Epithelial cell of prostate (primary cell): ENCODE measurements around the gene PIGK.
"Not testable (repeated sequence)": the region's sequence is repeated elsewhere in the genome, so short reads cannot be mapped to it uniquely, and the experiment has no call there.

Experiments
- DNase-seq: peaks from one replicate; pipeline ENCODE4 v3.0.0-alpha.2; 2011; ENCODE audit warnings: low read depth, low spot score
- H3K27ac ChIP-seq: fragments of 450-650 bp; 2 replicates; pipeline ENCODE4 v1.5.1; 2017; ENCODE audit warnings: mild to moderate bottlenecking

The PIGK gene

DNA sequence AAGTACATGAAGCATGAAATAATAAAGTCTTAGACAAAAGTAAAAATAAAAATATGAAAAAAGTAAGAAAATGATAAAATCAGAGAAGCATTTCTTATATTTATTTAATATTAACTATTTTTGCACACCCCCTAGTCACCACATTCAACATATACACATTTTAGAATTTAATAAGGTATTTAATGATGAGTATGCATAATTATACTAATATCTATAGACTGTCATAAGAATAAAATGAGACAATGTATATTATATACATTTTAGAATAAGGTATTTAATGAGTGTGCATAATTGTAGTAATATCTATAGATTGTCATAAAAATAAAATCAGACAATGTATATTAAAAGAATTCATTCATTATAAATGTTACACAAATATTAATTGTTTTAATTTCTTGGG, 18.9 kb downstream of the PIGK start:
- no peak for DNase-seq
- H3K27ac ChIP-seq: no peak overlapping the region

DNA sequence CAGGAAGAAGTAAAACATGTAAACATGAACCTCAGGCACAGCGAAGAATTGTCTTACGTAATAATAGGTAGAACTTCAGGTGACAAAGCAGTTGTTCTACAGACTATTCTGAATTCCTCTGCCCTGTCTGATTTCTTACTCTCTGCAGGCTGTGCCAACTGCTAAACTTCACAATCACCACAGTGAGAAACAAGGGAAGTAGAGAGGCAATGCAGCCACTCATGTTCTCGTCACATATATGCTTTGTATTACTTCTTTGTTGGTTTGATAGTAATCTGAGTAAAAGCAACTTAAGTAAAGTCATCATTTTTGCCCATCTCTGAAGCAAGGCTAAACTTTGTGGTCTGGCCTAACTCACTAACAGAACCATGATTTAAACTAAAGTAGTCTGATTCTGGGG, 21.9 kb downstream of the PIGK start:
- DNase-seq: no peak
- H3K27ac ChIP-seq: no peak overlapping the region

DNA sequence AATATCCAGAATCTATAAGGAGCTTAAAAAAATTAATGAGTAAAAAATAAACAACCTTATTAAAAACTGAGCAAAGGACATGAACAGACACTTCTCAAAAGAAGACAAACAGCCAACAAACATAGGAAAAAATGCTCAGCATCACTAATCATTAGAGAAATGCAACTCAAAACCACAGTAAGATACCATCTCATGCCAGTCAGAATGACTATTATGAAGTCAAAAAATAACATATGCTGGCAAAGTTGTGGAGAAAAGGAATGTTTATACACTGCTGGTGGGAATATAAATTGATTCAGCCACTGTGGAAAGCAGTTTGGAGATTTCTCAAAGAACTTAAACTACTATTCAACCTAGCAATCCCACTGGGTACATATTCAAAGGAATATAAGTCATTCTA, 25.3 kb downstream of the PIGK start:
- H3K27ac ChIP-seq: no peak overlapping the region
- DNase-seq: no peak

DNA sequence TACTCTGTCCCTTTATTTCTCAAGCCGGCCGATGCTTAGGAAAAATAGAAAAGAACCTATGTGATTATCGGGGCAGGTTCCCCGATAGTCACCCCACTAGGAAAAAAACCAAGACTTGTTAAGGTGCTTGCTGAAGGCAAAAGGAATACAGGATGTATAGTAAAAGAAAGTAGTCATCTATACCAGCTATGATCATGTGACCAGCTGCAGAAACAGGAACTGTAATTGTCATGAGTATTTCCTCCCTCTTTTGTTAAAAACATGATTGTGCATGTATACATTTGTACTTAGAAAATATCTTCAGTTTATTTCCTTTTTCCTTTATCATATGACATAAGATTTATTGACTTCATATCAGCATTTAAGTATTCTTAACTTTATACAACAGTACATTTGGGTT, 30.5 kb downstream of the PIGK start:
- no peak overlapping the region for H3K27ac ChIP-seq

DNA sequence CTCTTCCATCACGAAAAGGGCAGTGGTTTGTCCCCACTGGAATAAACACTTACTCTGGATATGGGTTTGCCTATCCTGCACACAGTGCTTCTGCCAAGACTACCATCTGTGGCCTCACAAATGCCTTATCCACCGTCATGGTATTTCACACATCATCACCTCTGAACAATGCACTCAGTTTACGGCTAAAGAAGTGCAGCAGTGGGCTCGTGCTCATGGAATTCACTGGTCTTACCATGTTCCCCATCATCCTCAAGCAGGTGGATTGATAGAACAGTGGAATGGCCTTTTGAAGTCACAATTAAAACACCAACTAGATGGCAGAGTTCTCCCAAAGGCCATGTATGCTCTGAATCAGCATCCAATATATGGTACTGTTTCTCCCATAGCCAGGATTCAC, 32.3 kb downstream of the PIGK start:
- not testable (repeated sequence) for DNase-seq, H3K27ac ChIP-seq

More for the DNA sequence above, 30.5 kb downstream of the PIGK start:
- DNase-seq: no peak

DNA sequence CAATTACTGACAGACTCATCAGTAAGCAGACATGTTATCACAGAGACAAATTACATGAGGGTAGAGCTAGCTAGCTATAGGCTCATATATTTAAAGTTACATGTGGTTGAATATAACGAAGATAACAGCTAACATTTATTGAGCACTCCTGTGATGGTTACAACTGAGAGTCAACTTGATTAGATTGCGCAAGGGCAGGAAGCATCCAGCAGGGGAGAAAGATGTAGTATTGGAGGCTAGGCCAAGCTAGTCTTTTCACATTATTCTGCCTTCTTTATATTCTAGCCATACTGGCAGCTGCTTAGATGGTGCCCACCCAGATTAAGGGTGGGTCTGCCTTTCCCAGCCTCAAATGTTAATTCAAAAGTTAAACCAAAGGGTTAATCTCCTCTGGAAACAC, 37.1 kb downstream of the PIGK start:
- no peak for DNase-seq
- H3K27ac ChIP-seq: no peak overlapping the region

DNA sequence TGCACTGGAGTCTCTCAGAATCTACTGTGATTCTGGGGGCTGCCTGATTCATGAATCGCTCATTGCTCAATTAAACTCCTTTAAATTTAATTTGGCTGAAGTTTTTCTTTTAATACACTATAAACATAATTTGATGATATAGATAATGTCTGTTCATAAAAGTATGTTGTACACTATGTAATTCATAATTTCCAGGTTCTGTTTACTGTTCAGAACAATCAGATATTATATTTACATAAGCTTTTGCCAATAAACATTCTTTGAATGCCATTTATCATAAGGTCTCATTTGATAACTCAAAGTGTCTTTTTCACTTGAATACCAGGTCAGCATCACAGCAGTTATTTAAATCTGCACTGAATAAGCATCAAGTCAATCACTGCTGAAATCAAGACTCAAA, 39.6 kb downstream of the PIGK start:
- no peak overlapping the region for H3K27ac ChIP-seq
- no peak for DNase-seq

DNA sequence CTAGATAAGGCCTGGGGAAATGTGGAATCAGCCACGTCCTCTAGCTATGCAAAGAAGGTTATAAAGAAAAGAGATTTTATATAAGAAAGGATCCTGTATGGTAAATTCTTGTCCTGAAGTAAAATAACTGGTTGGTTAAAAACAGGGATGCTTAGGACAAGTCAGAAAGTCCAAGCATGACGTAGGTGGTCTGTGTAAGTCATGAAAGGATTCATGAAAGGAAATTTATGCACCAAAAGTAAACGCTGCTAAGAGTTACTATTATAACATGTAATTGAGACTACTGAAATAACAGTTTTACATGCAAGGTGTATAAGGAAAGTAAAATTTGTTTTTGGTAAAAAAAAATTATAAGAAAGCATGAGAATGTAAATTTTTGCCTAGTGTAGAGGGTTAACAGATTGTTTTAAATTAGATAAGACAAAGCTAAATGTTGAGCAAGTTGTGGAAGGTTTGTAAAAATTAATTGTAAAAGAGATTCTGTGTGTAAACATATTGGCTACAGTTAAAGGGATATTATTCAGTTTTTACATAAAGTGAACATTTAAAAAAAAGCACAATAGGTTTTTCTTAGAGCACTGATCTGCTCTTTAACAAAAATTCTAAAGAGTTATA, 43.9 kb downstream of the PIGK start:
- H3K27ac ChIP-seq: no peak overlapping the region
- DNase-seq: no peak

DNA sequence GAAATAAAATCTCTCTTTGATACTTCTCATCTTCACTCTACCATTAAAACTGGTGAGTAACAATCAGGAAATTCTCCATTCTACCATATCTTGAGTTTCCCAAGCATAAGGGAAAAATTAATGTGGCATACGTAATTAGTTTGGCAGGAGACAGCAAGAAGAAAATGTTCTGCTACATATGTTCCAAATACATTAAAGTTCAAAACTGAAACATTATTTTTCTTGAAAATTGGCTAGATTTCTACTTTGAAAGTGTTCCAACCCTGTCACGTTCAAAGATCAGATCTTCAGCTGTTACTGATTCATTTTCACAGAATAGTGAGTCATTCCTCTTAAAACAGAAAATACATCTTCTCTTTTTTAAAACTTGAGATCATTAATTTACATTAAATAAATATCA, 48.5 kb downstream of the PIGK start:
- H3K27ac ChIP-seq: no peak overlapping the region

DNA sequence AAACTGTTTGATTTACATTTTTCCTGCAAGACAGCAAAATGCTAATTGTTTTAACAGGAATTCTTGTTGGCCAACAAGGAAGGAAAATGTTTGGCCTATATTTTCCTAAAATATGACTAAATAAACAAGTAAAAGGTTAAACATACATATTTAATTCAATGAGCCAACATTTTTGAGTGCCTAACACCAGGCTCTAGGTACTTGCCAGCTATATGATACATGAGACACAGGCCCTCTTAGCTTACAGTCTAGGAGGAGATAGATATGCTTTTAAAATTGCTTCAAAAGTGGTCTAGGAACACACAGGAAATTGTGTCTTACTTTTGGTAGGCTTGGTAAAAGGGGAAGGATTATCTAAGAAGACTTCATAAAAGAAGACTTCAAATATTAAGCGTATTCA, 50.9 kb downstream of the PIGK start:
- no peak for DNase-seq
- H3K27ac ChIP-seq: no peak overlapping the region

More for the DNA sequence above, 48.5 kb downstream of the PIGK start:
- no peak for DNase-seq

DNA sequence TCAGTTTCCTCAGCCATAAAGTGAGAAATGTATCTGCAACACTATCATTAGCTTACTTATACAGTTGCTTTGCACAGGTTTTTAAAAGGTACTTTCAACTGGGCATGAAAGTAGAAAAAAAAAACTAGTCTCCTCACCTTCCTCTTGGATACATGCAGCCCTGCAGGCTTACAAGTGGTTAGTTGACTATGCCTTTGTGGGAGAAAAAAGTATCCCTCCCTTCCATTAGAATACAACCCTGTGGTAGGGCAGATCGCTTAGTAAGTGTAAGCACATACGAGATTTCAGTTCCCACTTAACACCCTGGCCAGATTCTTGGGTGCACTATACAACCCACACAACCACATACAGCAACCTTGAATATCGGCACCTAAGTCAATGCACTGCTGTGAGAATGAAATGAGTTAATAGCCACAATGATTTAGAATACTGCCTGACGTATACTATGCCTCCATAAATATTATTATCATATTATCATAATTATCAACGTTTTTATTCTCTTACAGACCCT, 54.7 kb downstream of the PIGK start:
- no peak for DNase-seq
- H3K27ac ChIP-seq: no peak overlapping the region

DNA sequence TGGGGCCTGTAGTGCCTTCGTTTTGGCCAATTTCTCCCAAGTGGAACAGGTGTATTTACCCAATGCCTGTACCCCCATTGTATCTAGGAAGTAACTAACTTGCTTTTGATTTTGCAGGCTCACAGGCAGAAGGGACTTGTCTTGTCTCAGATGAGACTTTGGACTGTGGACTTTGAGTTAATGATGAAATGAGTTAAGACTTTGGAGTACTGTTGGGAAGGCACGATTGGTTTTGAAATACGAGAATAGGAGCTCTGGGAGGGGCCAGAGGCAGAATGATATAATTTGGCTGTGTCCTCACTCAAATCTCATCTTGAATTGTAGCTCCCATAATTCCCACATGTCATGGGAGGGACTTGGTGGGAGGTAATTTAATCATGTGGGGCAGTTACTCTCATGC, 59.5 kb downstream of the PIGK start:
- DNase-seq, H3K27ac ChIP-seq: not testable (repeated sequence)

DNA sequence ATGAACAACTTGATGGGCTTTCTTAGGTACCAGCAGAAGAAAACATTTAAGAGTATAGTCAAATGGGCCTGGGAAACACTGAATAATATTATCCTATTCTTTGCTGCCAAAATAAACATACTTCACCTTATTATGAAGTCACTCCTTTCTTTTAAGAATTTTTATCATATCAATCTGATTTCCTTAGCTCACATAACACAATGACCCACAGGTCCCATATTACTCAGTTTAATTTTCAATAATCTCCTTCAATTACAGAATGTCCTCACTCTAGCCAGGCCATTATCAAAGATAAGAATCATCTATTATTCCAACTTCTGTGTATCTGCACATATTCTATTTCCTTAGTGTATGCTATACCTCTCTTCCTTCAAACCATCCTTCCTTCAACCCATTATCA, 63.0 kb downstream of the PIGK start:
- H3K27ac ChIP-seq: no peak overlapping the region
- no peak for DNase-seq

DNA sequence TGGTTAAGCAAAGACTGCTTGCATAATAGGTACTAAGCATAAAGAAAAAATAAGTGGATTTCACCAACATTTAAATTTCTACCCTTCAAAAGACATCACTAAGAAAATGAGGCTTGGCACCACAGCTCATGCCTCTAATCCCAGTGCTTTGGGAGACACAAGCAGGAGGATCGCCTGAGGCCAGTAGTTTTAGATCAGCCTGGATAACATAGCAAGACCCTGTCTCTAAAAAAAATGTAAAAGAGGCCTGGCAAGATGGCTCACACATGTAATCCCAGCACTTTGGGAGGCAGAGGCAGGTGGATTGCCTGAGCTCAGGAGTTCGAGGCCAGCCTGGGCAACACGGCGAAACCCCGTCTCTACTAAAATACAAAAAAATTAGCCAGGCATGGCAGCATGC, 73.0 kb downstream of the PIGK start:
- H3K27ac ChIP-seq: no peak overlapping the region
- no peak for DNase-seq

DNA sequence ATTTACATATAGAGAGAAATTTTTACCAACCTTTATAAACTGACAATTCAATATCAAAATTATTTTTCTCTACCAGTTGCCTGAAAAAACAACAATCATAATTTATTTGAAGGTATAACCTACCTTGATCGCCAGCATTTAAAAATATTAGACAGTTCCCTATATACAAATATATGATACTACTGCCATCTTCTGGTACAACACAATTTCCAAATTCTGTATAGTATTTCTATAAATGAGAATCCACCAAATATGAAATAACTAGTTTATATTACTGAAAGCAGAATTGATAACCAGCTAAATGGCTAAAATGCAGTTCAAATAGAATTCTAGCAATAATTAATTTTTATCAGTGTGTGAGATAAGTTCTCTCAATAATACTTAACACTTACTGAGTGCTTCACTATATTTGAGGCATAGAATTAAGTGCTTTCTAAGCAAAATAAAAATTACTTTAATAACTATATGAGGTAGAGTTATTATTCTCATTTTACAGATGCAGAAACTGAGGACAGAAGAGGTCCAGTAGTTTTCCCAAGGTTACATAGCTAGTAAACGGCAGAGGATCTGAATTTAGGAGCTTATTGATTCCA, 75.6 kb downstream of the PIGK start:
- DNase-seq: no peak
- H3K27ac ChIP-seq: no peak overlapping the region

DNA sequence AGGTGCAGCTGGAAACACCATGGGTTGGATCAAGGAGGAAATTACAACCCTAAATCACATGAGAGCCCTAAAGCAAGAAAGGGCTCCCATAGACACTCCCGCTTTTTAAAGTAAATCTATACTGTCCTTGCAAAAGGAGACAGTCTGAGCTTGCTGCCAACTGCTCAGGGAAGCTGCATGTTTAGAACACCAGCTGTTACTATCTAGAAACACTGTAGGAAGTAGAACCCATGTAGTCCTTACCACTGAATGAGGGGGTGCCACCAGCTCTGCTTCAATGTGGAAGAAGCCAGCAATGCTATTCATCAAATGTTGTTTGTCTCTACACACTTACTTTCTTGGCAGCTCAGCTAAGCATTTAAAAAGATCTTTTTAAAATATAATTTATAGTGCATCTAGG, 79.8 kb downstream of the PIGK start:
- no peak overlapping the region for H3K27ac ChIP-seq
- DNase-seq: no peak

DNA sequence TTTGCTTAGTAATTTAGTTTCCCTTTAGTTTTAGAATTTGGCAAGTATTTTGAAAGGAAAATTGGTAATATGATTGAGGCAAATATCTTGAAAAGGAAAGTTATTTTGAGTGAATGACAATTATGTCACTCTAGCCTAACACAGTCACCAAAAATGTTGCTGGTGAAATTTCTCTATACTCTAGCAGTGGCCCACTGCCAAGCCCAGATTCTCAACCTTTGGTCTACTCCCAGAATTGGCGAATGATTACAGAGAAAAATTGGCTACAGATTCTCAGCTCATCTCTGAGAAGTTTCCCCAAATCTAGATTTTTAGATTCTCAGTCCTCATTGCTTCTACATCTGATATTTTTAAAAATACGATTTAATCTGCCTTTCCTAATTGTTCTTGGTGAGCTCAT, 84.9 kb downstream of the PIGK start:
- DNase-seq: no peak

DNA sequence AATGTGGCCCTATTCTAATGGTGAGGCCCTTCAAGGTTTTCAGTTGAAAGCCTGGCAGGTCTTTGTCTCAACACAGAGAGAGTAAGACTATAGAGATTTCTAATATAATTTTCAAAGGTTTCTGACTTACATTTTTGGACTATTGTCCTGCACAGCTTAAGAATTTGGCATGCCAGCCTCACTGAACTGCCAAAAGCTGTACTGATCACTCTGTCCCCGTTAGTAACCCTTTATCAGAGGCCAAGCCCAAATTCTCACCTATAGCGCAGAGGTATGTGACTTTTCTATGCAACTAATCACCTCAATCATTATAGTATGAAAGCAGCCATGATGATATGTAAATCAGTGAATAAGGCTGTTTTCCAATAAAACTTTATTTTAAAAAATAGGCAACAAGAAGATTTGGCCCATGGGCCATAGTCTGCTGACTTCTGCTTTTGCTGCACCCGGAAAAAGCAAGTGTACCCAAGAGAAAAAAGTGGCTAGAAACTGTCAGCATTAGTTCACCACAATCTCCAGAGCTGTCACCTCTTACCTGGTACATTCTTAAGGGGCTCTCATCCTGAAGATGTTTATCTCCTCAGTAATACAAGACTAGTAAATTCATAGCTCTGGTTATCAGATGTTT, 85.4 kb downstream of the PIGK start:
- no peak overlapping the region for H3K27ac ChIP-seq
- DNase-seq: no peak

More for the DNA sequence above, 84.9 kb downstream of the PIGK start:
- H3K27ac ChIP-seq: no peak overlapping the region

DNA sequence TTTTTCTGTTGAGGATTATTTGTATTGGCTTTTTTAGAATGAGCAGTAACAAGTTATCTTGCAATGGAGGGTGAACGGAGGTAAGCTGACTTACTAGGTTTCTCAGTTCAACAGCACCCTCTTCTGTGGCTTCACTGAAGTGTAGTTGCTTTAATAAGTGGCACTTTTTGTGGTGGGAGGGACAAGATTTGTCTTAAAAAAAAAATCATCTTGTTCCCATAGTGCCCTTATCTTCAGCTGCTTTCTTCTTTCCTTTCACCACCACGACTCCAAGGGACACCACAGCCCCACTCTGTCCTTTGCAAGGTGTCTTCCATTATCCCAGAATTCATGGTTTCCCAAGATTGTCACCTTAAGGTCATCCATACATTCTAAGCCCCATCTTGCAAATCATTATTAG, 92.9 kb downstream of the PIGK start:
- DNase-seq: peak; percentile 29
- no peak overlapping the region for H3K27ac ChIP-seq

DNA sequence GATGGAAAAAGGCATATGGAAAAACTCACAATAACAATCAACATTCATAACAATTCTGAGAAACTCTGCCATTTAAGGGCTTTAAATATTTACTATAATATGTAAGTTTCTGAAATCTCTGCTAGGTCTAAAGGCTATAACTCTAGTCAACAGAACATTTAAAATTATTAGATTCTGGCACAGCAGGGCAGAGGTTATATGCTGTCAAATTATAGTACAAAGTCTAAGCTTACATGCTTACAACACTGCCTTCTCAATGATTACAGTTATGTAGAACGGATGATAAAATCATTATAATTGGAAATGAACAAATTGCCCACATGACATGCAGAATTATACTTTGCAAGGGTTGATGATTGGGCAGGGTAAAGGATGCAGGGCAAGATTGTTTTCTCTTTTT, 97.7 kb downstream of the PIGK start:
- H3K27ac ChIP-seq: no peak overlapping the region
- no peak for DNase-seq

DNA sequence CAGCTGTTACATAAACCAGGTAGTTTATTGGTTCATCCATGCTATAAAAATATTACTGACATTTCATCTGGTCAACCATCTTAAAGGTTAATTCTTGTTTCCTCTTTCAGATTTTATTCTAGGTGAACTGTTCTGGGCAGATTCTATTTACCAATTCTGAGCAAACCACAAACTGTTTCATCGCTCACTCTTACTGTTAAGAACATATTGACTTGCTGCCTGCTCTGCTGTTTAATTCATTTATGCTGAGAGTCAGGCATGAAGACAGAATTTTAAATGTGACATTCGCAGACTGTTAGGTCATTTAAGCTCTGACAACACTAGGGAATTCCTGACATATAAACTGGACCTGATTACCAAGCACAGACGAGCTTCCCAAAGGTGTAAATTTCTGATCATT, 98.3 kb downstream of the PIGK start:
- no peak overlapping the region for H3K27ac ChIP-seq
- no peak for DNase-seq

DNA sequence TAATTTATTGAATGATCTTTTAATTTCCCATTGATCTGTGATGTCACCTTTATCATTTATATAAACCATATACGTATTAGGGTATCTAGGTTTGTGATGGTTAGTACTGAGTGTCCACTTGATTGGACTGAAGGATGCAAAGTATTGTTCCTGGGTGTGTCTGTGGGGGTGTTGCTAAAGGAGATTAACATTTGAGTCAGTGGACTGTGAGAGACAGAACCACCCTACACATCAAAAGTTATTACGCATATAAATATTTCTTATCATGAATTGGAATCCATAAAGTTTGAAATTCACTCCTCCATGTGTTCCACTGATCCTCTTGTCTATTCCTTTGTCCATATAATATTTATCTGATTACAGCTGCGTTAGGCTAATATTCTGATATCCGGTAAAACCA, 100.5 kb downstream of the PIGK start:
- DNase-seq: no peak
- H3K27ac ChIP-seq: no peak overlapping the region
